ENCODE measurements around the gene NME5. TPM values are rescaled to one million over a fixed set of nuclear protein-coding genes. Genes with fewer than 3 reads are reported as not detected.
A peak's percentile ranks its signal among the peaks of the same experiment; 100 is the strongest.

The NME5 gene
- 0.44 TPM for total RNA-seq
- 1 to 10 TPM in 2 of 8 donors, under 1 TPM in 6; 0.53 to 1.2 (median 0.65) TPM for polyA plus RNA-seq (ENCODE audit: insufficient read depth in 1 of 8, insufficient read length in 8 of 8, low replicate concordance in 1 of 8)
- long read RNA-seq, donor 1: 0 reads
- long read RNA-seq, donor 2: 0 reads
- long read RNA-seq, donor 3: 0 reads
- long read RNA-seq, donor 4: 0 reads
- long read RNA-seq, donor 5, partial matches to known transcripts: 0 of 1 reads
- long read RNA-seq, donor 5, other reads (novel, unspliced or antisense): 0 of 1 reads
- long read RNA-seq, donor 6: 0 reads
- long read RNA-seq, donor 7: 0 reads
- long read RNA-seq, donor 8: 0 reads
- long read RNA-seq, donor 9, partial matches to known transcripts: 0 of 1 reads
- long read RNA-seq, donor 9, other reads (novel, unspliced or antisense): 0 of 1 reads
- long read RNA-seq, donor 10, partial matches to known transcripts: 0 of 2 reads
- long read RNA-seq, donor 10, other reads (novel, unspliced or antisense): 0 of 2 reads
- long read RNA-seq, donor 11: 0 reads

DNA sequence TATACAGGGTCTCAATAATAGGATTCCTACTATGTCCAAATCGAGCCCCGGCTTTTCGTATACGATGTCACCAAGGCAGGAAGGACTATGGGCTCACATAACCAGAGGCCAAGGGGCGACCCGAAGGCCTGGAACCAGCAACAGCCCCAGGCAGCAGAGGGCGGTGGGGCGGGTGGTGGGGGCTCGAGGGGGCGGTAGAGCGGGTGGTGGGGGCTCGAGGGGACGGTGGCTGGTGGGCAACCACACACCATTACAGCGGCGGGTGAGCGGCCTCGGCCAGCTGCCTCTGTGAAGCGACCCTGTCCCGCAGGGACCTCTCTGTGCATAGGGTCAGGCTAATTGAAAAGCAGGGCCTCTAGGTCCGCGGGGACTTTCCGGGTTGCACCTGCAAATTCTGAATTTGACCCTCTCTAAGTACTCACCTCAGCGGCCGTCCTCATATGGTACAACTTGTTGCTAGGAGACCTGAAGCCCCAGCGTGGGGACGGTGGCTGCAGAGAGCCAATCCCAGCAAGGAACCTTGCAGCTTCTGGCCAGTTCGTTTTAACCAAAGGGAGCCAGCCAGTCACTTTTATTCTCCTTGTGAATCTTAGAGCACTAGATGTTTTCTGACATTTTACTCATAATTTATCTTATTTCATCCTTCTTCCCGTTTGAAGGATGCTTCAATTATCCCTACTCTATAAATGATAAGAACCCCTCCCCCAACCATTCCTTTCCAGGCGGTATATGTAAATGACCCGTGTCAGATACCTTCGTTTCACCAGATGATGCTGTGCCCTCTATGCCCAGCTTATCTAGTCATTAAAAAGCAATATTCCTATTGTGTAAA is at the start of gene NME5:
Gene NME5 (minus strand): TSS at position 480 of the 832 bp plus-strand sequence. CDS start 648 bp downstream, outside the sequence.
- WGBS (ENCODE audit: insufficient coverage): 2% methylated on average over 15 of the region's 31 CpGs

DNA sequence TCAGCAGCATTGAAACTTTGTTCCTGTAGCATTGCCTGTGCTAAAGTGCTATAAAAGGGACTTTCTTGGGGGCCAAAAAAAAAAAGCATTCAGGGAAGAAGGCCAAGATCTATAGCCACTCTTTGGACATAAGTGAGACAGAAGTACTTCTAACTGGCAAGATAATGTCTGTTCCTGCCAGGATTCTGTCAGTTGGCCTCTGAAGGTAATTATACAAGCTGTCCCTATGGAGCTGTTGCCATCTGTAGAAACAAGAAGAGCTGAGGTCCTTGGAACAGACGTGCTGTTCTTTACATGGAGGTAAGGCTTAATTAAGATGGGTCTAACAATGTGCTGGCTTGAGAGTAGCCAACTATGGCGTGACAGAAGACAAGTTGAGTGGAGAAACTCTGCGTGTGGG is 49.4 kb upstream of the NME5 start:
- 89% methylated on average over 2 of the region's 3 CpGs for WGBS (ENCODE audit: insufficient coverage)
- no peaks in the 10 kb centered on the region for H3K9me3 ChIP-seq (replicated peaks; ENCODE audit: control insufficient read depth, low read depth, low read length)
- H3K27ac ChIP-seq (ENCODE audit: low read length): no peak overlapping the region
- H3K4me3 ChIP-seq (ENCODE audit: low read length): no peak overlapping the region
- no peaks in the 10 kb centered on the region for H3K27me3 ChIP-seq (ENCODE audit: control insufficient read depth, insufficient read depth, low read length)
- H3K36me3 ChIP-seq (ENCODE audit: control insufficient read depth, insufficient read depth, low read length): peaks cover 62% of the 10 kb centered on the region
- H3K4me1 ChIP-seq (ENCODE audit: control insufficient read depth, insufficient read depth, low read length): no peaks in the 10 kb centered on the region
- DNase-seq: no peak

More for the DNA sequence above, at the start of gene NME5:
- Histone ChIP-seq H3K4me3 (ENCODE audit: low read length) (peak within 1 kb of the TSS; percentile 54), H3K9me3 (replicated peaks; ENCODE audit: control insufficient read depth, low read depth, low read length) (no peaks in the 10 kb centered on the region), H3K36me3 (ENCODE audit: control insufficient read depth, insufficient read depth, low read length) (no peaks in the 10 kb centered on the region), H3K4me1 (ENCODE audit: control insufficient read depth, insufficient read depth, low read length) (peaks cover 3% of the 10 kb centered on the region), H3K27me3 (ENCODE audit: control insufficient read depth, insufficient read depth, low read length) (no peaks in the 10 kb centered on the region), H3K27ac (ENCODE audit: low read length) (no peak within 1 kb of the TSS)
- peak; percentile 74 for DNase-seq

- Histone ChIP-seq H3K4me3 (ENCODE audit: low read length) (no peak overlapping the region), H3K9me3 (replicated peaks; ENCODE audit: control insufficient read depth, low read depth, low read length) (no peaks in the 10 kb centered on the region), H3K27ac (ENCODE audit: low read length) (no peak overlapping the region), H3K36me3 (ENCODE audit: control insufficient read depth, insufficient read depth, low read length) (peaks cover 68% of the 10 kb centered on the region), H3K27me3 (ENCODE audit: control insufficient read depth, insufficient read depth, low read length) (no peaks in the 10 kb centered on the region), H3K4me1 (ENCODE audit: control insufficient read depth, insufficient read depth, low read length) (no peaks in the 10 kb centered on the region)
- DNase-seq: no peak
- 100% methylated on average over 1 of the region's 2 CpGs for WGBS (ENCODE audit: insufficient coverage)
Observed at GRCh38 chr5:138186002-138186447, 46.8 kb upstream of the NME5 start.

DNA sequence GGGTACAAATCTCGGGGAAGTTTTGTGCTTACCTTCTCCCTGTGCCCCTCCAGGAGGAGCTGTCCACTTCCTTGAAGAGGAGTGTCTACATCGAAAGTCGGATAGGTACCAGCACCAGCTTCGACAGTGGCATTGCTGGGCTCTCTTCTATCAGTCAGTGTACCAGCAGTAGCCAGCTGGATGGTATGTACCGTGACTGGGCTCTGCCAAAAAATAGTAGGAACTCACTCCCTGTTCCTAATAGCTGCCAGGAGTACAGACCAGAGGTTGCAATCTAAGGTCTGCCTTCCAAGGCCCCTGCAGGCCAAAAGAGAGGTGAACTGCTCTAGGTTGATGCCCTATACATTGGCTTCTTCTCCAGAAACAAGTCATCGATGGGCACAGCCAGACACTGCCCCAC is 43.6 kb upstream of the NME5 start:
- no peaks in the 10 kb centered on the region for H3K27me3 ChIP-seq (ENCODE audit: control insufficient read depth, insufficient read depth, low read length)
- DNase-seq: no peak
- 92% methylated on average over 6 of the region's 6 CpGs for whole genome bisulfite sequencing (ENCODE audit: insufficient coverage)
- no peak overlapping the region for H3K4me3 ChIP-seq (ENCODE audit: low read length)
- peaks cover 10% of the 10 kb centered on the region for H3K4me1 ChIP-seq (ENCODE audit: control insufficient read depth, insufficient read depth, low read length)
- no peak overlapping the region for H3K27ac ChIP-seq (ENCODE audit: low read length)
- no peaks in the 10 kb centered on the region for H3K9me3 ChIP-seq (replicated peaks; ENCODE audit: control insufficient read depth, low read depth, low read length)
- peaks cover 51% of the 10 kb centered on the region for H3K36me3 ChIP-seq (ENCODE audit: control insufficient read depth, insufficient read depth, low read length)

DNA sequence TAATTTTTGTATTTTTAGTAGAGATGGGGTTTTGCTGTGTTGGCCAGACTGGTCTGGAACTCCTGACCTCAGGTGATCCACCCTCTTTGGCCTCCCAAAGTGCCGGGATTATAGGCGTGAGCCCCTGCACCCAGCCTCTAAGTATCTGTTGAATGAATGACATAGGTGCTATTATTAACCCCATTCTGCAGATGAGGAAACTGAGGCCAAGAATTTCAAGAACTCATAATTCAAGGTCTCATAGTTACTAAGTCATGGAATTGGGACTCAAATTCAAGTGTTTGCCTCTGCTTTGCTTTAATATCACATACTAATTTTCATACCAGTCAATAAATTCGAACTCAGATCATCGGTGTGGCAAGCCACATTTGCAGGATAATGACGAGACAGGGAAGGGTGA is 41.6 kb upstream of the NME5 start:
- Histone ChIP-seq H3K27ac (ENCODE audit: low read length) (no peak overlapping the region), H3K9me3 (replicated peaks; ENCODE audit: control insufficient read depth, low read depth, low read length) (no peaks in the 10 kb centered on the region), H3K4me1 (ENCODE audit: control insufficient read depth, insufficient read depth, low read length) (peaks cover 13% of the 10 kb centered on the region), H3K4me3 (ENCODE audit: low read length) (no peak overlapping the region), H3K36me3 (ENCODE audit: control insufficient read depth, insufficient read depth, low read length) (peaks cover 42% of the 10 kb centered on the region), H3K27me3 (ENCODE audit: control insufficient read depth, insufficient read depth, low read length) (no peaks in the 10 kb centered on the region)
- WGBS (ENCODE audit: insufficient coverage): 95% methylated on average over 2 of the region's 5 CpGs
- DNase-seq: no peak

DNA sequence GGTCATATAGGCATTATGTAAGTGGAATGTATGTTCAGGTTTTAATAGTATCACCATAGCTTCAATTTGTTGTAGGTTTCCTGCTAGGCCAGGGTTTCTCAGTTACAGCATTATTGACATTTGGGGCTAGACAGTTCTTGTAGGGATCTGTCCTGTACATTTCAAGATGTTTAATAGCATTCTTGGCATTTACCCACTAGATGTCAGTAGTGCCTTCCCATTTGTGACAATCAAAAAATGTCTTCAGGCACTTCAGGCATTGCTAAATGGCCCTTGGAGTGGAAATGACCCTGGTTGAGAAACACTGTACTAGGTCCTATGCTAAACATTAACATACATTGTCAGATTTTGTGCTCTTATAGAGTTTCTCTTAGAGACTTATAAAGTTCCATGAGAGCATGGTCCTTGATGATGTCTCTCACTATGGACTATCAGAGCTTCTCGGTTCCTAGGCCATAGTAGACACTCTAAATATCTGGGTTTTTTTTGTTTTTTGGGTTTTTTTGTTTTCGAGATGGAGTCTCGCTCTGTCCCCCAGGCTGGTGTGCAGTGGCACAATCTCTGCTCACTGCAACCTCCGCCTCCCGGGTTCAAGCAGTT is 41.1 kb upstream of the NME5 start:
- 100% methylated on average over 1 of the region's 5 CpGs for WGBS (ENCODE audit: insufficient coverage)
- Histone ChIP-seq H3K9me3 (replicated peaks; ENCODE audit: control insufficient read depth, low read depth, low read length) (no peaks in the 10 kb centered on the region), H3K27me3 (ENCODE audit: control insufficient read depth, insufficient read depth, low read length) (no peaks in the 10 kb centered on the region), H3K4me3 (ENCODE audit: low read length) (peak overlapping the region; percentile 87), H3K36me3 (ENCODE audit: control insufficient read depth, insufficient read depth, low read length) (peaks cover 42% of the 10 kb centered on the region), H3K27ac (ENCODE audit: low read length) (no peak overlapping the region), H3K4me1 (ENCODE audit: control insufficient read depth, insufficient read depth, low read length) (peaks cover 13% of the 10 kb centered on the region)
- DNase-seq: peak; percentile 64

- H3K4me1 ChIP-seq (ENCODE audit: control insufficient read depth, insufficient read depth, low read length): peaks cover 13% of the 10 kb centered on the region
- 1% methylated on average over 13 of the region's 23 CpGs for WGBS (ENCODE audit: insufficient coverage)
- H3K36me3 ChIP-seq (ENCODE audit: control insufficient read depth, insufficient read depth, low read length): peaks cover 43% of the 10 kb centered on the region
- peak; percentile 11 for DNase-seq
- H3K27ac ChIP-seq (ENCODE audit: low read length): no peak overlapping the region
- H3K27me3 ChIP-seq (ENCODE audit: control insufficient read depth, insufficient read depth, low read length): no peaks in the 10 kb centered on the region
- H3K4me3 ChIP-seq (ENCODE audit: low read length): peak overlapping the region; percentile 87
- no peaks in the 10 kb centered on the region for H3K9me3 ChIP-seq (replicated peaks; ENCODE audit: control insufficient read depth, low read depth, low read length)
Observed at GRCh38 chr5:138179277-138179857, 40.1 kb upstream of the NME5 start.

GRCh38 chr5:138178516-138179276 is 39.5 kb upstream of the NME5 start, which contains the start of the genes BRD8 and KIF20A:
Gene BRD8 (minus strand): TSS chr5:138178630. CDS start chr5:138178614, 16 bp downstream.
Gene KIF20A (plus strand): TSS chr5:138179112. CDS start chr5:138179681, 569 bp downstream.
- H3K27me3 ChIP-seq (ENCODE audit: control insufficient read depth, insufficient read depth, low read length): no peaks in the 10 kb centered on the region
- peaks cover 13% of the 10 kb centered on the region for H3K4me1 ChIP-seq (ENCODE audit: control insufficient read depth, insufficient read depth, low read length)
- peak within 1 kb of the TSS; percentile 87 for H3K4me3 ChIP-seq (ENCODE audit: low read length)
- H3K36me3 ChIP-seq (ENCODE audit: control insufficient read depth, insufficient read depth, low read length): peaks cover 39% of the 10 kb centered on the region
- H3K9me3 ChIP-seq (replicated peaks; ENCODE audit: control insufficient read depth, low read depth, low read length): no peaks in the 10 kb centered on the region
- peak within 1 kb of the TSS; percentile 99 for H3K27ac ChIP-seq (ENCODE audit: low read length)
- peak; percentile 99 for DNase-seq
- under 1% methylated on average over 36 of the region's 41 CpGs for WGBS (ENCODE audit: insufficient coverage)

DNA sequence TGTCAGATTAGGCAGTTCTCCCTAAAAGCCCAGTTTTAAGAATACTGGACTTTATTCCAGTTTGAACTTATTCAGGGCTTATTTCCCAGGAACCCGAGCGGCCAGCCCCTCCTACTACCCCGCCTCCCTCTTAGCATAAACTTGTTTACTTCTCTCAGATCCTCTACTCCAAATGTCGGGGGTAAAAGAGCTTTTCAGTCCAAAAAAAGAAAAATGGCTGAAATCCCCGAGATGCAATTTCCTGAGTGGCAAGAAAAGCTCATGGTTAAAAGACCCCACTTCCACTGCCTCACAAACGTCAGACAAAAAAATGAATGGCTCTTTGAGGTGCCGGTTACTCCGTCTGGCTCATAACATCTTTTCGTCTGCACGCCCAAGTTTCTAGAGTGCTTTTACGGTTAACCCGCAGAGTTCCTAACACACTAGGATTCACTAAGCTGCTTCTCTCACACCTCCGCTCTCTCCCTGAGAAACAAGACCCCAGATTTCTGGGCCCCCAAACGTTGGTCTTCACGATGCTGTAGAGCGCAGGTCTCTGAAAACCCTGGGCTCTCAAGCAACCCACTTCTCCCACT is 38.8 kb upstream of the NME5 start:
- no peaks in the 10 kb centered on the region for H3K27me3 ChIP-seq (ENCODE audit: control insufficient read depth, insufficient read depth, low read length)
- H3K36me3 ChIP-seq (ENCODE audit: control insufficient read depth, insufficient read depth, low read length): peaks cover 38% of the 10 kb centered on the region
- WGBS (ENCODE audit: insufficient coverage): 0% methylated on average over 15 of the region's 16 CpGs
- peak overlapping the region; percentile 99 for H3K27ac ChIP-seq (ENCODE audit: low read length)
- peak overlapping the region; percentile 87 for H3K4me3 ChIP-seq (ENCODE audit: low read length)
- no peaks in the 10 kb centered on the region for H3K9me3 ChIP-seq (replicated peaks; ENCODE audit: control insufficient read depth, low read depth, low read length)
- DNase-seq: peak; percentile 57
- H3K4me1 ChIP-seq (ENCODE audit: control insufficient read depth, insufficient read depth, low read length): peaks cover 13% of the 10 kb centered on the region

Data from muscle of leg (tissue), 16 donors.